Activated CD4-positive, CD25-positive, alpha-beta regulatory T cell (primary cell): ENCODE results near the gene FRMPD4.

Experiments used
- DNase-seq, 4 experiments: peaks; one replicate each; lab custom pipeline; 2025; lab: John Stamatoyannopoulos, UW

The FRMPD4 gene

DNA sequence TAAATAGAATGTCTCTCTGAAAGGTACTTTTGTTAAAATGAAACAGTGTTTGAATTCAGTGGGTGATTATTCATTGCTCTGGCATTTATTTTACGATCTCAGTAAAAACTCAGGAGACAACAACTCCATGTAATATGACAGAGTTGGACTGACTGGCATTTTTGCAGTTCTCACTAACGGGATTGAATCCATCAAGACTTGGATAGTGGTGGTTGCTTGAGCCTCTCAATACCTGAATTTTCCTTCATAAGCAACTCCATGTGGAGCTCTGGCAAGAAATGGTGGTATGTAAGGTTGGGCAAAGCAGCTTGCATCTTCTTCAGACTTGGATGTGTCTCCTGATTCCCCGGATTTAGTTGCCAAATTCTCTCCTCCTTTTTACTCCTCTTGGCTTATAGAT, 72.7 kb downstream of the FRMPD4 start:
- DNase-seq = no peak

DNA sequence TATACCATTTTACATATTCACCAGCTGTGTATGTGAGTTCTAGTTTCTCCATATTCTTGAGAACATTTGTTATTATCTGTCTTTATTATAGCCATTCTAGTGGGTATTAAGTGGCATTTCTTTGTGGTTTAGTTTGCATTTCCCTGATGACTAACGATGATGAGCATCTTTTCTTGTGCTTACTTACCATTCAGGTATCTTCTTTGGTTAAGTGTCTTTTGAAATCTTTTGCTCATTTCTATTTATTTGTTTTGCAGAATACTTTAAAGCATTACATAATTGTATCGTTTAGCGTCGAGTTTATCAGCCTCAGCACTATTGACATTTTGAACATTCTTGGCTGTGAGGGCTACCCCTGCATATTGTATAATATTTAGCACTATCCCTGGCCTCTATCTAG, 85.4 kb downstream of the FRMPD4 start:
- DNase-seq = no peak

DNA sequence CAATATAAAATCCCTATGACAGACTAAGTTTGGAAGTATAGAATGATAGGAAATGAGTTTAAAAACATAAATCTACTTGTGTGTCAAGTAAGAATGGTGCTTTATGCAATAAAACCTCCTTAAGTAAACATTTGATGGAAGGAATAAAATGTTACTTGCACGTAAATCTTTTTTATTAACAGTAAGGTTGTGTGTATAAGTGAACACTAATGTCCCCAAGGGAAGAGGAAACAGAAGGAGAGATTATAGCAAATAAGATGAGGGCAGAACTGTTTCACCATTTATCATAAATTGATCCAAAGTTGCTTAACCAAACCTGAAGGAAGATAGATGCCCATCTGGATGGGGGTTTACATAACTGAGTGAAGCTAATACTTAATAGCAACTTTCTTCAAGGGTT, 86.8 kb downstream of the FRMPD4 start:
- DNase-seq = no peak

DNA sequence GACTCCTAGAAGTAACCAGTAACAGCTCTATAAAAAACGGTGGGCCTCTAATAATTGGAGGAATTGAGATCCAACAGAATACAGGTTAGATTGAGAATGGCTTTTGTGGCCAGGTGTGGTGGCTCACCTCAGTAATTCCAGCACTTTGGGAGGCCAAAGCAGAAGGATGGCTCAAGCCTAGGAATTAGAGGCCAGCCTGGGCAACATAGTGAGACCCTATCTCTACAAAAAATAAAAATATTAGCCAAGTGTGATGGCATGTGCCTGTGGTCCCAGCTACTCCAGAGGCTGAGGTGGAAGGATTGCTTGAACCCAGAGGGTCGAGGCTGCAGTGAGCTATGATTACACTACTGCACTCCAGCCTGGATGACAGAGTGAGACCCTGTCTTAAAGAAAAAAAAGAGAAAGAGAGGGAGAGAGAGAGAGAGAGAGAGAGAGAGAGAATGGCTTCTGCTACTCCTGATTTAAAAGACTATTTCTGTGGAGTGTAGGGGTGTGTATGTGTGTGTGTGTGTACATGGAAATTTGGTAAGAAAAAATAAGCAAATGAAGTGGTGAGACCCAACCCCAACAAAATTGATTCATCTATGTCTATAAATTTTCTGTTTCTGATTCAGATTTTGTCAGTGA, 89.3 kb downstream of the FRMPD4 start:
- no peak for DNase-seq

DNA sequence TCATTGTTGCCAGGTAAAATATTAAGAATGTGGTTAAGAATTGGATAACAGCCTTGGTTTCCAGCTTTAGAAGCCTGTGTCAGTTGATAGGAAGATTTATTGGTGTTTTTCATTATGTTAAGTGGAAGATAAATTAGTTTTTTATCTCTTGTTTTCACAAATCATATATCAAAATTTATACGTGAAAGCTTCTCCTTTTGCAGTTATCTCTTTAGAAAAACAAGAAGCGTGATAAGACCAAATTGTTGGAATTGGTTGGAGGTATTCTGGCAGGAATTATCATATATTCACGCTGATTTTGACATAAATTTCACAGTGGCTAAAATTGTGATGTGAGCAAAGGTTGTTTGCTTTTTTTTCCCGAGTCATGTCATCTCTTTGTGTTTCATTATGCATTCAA, 90.6 kb downstream of the FRMPD4 start:
- no peak for DNase-seq

DNA sequence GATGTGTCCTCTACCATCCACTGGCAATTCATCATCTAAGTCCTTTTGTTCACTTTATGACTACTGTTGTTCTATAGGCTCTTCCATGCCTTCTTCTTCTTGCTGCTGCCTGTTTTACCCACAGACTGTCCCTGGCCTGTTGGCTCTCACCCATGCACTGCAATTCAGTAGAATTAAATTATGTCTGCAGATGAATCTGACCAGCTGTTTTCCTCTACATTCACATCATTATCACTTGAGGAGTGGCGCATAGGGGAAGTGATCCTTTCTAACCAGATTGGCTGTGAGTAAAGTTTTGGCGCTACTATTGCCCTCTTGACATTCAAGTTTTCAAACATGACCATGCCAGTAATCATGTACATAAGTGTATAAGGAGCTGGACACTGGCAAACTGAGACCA, 91.7 kb downstream of the FRMPD4 start:
- DNase-seq = no peak

DNA sequence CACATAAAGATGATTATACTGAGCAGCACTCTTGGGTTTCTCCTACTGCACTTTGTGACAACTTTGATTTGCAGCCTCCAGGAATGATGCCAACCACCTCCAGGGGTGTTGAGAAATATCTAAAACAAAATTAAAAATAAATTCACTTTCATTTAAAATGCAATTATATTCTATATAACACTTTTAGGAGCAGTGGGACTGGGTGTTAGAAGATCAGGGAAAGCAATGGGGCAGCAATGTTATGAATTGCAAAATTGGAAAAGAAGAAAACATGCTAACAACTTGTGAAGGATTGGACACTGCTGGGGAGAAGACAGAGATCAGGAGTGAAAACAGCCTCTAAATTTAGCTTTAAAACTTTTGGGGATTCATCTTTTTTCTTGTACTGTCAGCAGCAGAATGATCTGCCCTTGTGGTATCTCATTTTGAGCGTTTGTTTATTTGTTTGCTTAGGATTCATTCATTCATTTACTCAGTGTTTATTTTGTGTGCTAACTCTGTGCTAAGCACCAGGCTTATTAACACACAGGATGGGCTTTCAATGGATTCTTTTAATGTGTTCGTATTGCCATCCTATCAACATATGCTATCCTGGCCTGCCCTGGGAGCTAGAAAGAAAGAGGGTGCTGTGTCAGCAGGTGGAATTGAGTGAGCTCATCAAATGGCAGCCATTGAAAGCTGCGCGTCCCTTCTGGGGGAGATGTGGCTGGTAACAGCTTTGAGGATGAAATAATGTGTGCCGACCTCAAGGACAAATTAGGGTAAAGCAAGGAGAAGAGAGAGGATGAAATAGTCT, 96.5 kb downstream of the FRMPD4 start:
- DNase-seq = no peak

DNA sequence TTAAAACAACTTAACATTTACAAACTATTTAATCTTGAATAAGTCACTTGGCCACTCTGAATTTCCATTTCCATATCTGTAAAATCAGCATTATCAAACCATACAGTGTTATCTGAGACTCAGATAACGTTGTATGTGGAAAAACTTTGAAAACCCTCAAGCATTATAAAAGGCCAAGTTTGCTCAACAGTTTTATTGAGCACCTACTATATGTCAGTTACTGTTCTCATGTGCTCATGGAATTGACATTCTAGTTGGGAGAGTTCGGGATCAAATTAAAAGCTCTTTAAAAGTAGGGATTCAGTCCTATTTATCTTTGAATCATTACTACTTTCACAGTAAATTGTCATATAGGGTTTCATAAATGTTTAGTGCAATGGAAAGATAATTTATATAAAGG, 97.9 kb downstream of the FRMPD4 start:
- DNase-seq = no peak

DNA sequence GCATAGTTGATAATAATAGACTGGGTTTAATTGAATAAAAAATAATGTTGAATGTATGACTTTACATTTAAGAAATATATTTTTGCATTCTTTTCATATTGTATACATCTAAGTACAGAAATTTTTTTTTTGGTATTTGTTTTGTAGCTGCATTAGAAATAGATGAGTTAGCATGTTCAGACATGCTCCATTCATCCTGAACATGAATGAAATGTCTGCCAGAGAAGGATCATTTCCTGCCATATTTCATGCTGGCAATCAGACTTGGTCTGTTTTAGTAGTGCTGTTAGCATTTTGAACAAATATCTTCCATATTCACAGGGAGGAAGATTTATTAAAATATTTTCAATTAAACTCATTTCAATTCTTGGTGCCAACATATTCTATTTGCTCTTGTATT, 98.9 kb downstream of the FRMPD4 start:
- no peak for DNase-seq

DNA sequence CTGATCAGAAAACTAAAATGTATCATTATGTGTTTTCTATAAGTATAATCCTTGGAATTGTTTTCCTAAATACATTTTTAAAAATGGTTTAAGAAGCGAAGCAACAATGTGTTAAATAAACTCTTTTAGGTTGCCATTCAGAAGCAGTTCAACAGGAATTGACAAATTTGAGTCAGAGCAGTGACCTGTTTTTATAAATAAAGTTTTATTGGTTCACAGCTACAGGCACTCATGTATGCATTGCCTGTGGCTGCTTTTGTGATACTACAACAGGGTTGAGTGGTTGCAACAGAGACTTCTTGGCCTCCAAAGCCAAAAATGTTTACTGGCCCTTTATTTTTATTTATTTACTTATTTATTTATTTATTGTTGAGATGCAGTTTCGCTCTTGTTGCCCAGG, 99.5 kb downstream of the FRMPD4 start:
- no peak for DNase-seq

DNA sequence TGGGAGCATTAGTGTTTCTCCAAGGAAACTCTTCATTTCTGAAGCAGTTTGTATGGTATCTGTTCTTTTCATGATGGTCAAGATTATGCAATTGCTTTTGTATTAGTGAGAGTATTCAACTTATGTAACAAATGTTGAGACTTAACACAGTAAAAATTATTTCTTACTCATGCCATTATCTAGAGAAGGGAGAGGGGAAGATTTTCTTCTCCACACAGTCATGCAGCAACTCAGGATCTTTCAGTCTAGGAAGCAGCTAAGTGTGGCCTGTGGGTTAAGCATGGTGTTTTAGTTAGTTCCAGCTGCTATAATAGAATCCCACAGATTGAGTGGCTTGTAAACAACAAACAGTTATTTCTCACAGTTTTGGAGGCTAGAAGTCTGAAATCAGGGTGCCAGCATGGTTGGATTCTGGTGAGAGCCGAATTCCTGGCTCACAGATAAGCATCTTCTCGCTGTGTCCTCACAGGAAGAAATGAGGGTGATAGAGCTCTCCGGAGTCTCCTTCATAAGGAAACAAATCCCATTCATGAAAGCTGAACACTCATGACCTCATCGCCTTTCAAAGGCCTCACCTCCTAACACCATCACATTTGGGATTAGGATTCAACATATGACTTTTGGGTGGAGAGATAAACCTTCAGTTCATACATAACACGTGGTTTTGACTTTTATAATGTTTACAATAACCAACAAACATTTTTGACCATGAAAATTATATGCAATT, 101.2 kb downstream of the FRMPD4 start:
- no peak for DNase-seq

DNA sequence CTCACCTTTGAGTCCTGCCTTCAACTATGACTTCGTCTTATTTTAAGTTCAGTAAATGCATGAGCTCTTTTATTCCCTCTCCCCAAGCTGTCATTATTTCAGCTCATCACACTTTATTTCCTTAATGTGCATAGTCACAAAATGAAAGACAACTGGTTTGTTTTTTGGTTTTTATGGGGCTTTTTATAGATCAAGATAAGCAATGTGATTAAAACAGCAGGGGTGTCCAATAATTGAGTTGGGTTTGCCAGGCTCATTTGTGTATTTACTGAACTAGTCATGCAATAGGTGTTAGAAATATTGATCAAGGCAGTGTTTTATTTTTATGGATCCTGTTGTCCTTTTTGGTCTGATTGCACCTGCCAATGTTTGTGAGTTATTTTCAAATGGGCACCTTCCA, 102.2 kb downstream of the FRMPD4 start:
- no peak for DNase-seq

DNA sequence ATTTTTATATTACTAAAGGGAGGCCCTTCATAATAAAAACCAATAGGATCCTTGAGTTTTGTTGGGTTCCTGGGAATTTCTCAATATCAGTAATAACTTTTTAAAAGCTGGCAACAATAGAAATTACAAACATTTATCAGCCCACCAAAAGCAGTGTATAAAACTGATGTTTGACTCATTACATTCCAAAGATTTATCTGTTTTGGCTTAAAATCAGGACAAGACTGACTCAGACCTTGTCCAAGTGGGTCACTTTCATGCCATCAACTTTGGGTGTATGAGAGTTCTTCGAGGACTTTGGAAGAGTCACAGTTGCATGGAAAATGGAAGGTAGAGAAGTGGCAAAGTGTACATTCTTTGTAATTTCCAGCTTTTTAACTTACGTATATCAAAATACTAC, 102.8 kb downstream of the FRMPD4 start:
- DNase-seq = no peak

DNA sequence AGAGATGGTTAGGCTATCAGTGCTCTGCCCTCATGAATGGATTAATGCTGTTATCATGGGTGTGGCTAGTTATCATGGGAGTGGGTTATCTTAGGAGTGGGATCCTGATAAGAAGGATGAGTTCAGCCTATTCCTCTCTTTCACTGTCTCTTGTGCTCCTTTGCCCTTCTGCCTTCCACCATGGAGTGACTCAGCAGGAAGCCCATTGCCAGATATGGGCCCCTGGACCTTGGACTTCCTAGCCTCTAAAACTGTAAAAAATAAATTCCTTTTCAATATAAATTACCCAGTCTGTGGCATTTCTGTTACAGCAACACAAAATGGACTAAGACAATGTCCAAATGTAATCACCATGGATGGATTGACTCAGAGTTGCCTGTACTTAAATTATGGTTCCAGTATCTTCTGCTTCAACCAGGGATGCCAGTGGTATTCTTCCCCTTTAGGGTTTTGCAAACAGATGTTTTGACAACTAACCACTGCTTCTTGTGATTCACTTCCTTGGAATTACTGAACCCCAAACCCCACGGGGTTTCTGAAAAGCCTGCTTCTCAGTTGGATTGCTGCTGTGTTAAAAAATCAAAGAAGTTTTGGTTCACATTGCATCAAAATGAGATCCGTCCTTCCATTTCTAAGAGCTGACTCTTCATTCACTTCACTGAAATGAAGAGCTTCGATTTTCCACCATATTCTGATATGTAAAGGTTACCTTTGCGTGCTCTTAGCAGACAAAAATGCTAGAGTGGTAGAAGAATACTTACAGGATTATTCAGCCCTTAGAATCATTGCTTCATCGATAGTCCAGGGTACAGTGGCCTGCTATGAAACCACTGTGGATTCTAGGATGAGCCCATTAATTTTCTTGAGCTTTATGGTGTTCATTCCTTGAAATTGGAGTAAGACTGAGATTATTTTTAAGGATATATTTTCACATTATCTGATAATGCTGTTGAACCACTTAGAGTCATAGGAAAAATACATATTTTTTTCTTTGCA, 107.7 kb downstream of the FRMPD4 start:
- no peak for DNase-seq

DNA sequence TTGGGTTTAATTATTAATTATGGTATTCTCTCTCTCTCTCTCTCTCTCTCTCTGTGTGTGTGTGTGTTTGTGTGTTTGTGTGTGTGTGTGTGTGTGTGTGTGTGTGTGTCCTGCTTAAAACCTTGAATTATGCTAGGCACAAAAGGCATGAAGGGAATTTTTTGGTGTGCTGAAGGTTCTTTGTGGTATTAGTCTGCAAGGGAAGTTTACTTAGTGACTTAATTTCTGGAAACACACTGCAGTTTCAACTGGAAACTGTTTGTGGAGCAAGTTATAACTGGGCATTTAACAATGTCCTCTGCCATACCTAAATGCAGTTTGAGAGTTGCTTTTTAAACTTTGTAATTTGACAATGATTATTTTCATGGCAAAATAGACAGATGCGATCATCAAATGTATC, 111.7 kb downstream of the FRMPD4 start:
- DNase-seq = no peak

DNA sequence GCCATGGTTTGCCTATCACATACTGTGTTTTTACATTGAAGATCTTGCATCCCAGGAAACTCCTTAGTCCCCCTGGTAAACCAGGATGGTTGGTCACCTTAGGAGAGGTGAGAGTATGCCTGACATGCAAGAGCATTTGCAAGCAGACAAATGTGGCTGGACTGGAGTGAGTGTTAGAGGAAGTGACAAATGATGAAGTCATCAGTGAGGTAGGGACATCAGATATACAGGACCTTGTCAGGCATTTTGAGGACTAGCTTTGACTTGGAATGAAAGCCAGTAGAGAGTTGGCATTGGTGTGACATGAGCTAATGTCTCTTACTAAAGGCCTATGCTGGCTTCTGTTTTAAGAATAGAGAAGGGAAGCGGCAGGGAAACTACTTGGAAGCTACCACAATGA, 124.9 kb downstream of the FRMPD4 start:
- no peak for DNase-seq

DNA sequence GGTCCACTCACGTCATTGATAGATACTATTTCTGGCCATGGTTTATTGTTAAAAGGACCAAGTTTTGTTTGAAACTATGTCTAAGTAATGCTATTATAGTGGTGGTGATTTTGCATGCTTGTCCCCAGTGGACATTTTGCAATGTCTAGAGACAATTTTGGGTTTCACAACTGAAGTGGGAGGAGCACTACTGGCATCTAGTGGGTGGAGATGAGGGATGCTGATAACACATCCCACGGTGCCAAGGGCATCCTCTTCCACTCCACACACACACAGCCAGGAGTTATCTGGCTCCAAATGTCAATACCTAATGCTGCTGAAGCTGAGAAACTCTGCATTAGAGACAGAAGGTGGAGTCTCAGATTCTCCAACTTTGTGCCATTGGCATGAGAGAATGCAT, 131.2 kb downstream of the FRMPD4 start:
- no peak for DNase-seq

DNA sequence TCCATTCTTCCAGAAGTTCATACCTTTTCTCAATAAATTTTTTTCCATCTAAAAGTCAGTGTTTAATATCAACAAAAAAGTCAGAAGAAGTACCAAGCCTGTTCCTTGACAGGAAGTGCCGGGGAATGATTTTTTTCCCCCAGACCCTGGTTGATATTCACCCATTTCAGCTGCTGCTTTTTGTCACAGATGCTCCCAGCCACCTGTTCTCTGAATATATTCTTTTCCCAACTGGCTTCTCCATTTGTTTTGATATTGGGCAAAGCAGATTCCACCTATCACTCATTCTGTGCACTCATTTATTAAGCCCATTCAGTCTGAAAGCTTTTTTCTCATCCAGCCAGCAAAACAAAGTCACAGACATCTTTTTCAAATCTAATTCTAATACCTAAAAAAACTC, 139.9 kb downstream of the FRMPD4 start:
- no peak for DNase-seq

DNA sequence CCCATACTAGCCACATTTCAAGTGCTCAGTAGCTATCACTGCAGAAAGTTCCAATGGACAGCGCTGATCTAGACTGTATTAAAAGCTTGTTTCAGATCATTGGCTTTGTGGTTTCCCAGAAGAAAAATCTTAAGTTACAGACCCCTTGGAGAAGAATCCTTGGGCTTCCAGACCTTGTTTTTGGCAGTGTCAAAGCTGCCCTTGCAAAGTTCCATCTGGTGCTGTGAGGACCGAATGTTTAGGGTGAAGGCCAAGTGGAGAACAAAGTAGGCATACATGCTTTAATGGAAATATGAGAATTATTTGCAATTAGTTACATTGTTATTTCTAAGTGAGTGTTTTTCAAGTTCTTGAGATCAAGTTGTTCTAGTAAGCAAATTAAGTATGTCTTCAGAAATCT, 144.7 kb downstream of the FRMPD4 start:
- DNase-seq = no peak

DNA sequence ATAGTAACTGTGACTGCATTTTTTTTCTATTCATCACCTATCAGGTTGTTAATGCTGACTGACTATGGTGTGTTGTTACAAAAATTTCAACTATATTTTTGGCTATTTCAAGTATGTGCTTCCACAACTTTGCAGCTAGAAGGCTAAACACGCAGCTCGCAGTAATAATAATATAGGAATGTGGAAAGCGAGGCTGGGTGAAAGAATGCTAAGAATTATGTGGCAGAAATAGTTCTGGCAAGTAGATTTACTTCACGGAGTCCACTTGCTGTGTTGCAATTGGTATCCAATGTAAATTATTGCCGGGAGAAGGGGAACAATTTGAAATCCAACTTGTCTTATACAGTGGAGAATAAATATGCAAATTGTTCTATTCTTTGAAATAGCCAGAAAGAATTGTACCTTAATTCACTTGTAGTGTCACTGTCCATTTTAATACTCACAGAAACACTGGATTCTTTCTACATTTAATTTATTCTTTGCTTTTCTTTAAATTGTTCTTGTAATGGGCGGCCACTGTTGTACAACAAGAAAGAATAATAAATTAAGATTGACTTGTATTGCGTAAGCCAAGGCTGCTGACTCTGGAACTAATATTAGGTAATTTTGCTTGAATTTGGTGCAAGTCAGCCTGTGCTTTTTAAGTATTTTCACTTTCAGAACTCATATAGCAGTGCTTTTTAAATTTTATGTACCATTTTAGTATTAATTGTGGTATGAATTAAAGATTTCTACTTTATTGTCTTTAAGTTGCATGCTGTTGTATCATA, 154.9 kb downstream of the FRMPD4 start:
- DNase-seq = no peak

DNA sequence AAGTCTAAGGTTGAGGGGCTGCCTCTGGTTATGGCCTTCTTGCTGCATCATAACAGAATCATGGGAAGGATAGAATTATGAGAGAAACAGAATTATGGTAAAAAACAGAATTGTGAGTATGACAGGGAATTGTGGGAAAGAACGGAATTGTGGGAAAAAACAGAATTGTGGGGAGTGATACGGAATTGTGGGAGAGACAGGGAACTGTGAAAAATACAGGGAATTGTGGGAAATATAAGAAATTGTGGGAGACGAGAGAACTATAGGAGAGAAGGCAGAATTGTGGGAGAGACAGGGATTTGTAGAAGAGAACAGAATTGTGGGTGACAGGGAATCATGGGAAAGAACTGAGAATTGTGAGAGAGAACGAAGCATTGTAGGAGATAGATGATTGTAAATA, 159.1 kb downstream of the FRMPD4 start:
- DNase-seq = no peak
